ENCODE measurements around the gene DDX49.
"Not testable (repeated sequence)": the region's sequence is repeated elsewhere in the genome, so short reads cannot be mapped to it uniquely, and the experiment has no call there.

Gene DDX49

GRCh38 chr19:18915639-18916038, 3.9 kb upstream of the DDX49 start:
- no peak overlapping the region for H3K4me3 ChIP-seq (ENCODE audit: low read depth, low read length)
- DNase-seq (ENCODE audit: low read depth): peak; percentile 69
- peak; percentile 31 for TF ChIP-seq CTCF (IDR thresholded peaks at IDR 0.05; ENCODE audit: insufficient read depth, low read depth, low read length, missing control alignments)

- peak overlapping the region; percentile 95; the same call in 1 of the 2 replicates for H3K4me3 ChIP-seq (ENCODE audit: low read depth, low read length)
- DNase-seq (ENCODE audit: low read depth): not testable (repeated sequence)
These were observed 1.9 kb upstream of the DDX49 start for GRCh38 chr19:18917593-18917992.

GRCh38 chr19:18919900-18920214, 342 bp downstream of the DDX49 start:
- peak overlapping the region; percentile 91 for H3K4me3 ChIP-seq (ENCODE audit: low read depth, low read length)
- no peak for TF ChIP-seq CTCF (IDR thresholded peaks at IDR 0.05; ENCODE audit: insufficient read depth, low read depth, low read length, missing control alignments)
- no peak for DNase-seq (ENCODE audit: low read depth)

- peak overlapping the region; percentile 91 for H3K4me3 ChIP-seq (ENCODE audit: low read depth, low read length)
- TF ChIP-seq CTCF (IDR thresholded peaks at IDR 0.05; ENCODE audit: insufficient read depth, low read depth, low read length, missing control alignments): no peak
- DNase-seq (ENCODE audit: low read depth): no peak
These were observed 885 bp downstream of the DDX49 start for GRCh38 chr19:18920400-18920799.

GRCh38 chr19:18921593-18921992, 2.1 kb downstream of the DDX49 start:
- TF ChIP-seq CTCF (IDR thresholded peaks at IDR 0.05; ENCODE audit: insufficient read depth, low read depth, low read length, missing control alignments): no peak
- no peak for DNase-seq (ENCODE audit: low read depth)
- no peak overlapping the region for H3K4me3 ChIP-seq (ENCODE audit: low read depth, low read length)

- TF ChIP-seq CTCF (IDR thresholded peaks at IDR 0.05; ENCODE audit: insufficient read depth, low read depth, low read length, missing control alignments): no peak
- H3K4me3 ChIP-seq (ENCODE audit: low read depth, low read length): no peak overlapping the region
- DNase-seq (ENCODE audit: low read depth): no peak
These were observed 2.9 kb downstream of the DDX49 start for GRCh38 chr19:18922228-18922985.

GRCh38 chr19:18924684-18925213, 5.2 kb downstream of the DDX49 start:
- no peak for TF ChIP-seq CTCF (IDR thresholded peaks at IDR 0.05; ENCODE audit: insufficient read depth, low read depth, low read length, missing control alignments)
- H3K4me3 ChIP-seq (ENCODE audit: low read depth, low read length): no peak overlapping the region
- DNase-seq (ENCODE audit: low read depth): no peak
